Esophagus muscularis mucosa (tissue), 4 donors: ENCODE results near the gene PDK3. TPM values are rescaled to one million over a fixed set of nuclear protein-coding genes. Genes with fewer than 3 reads are reported as not detected.

ENCODE experiments used
- DNase-seq: peaks from one replicate; pipeline ENCODE4 v3.0.0-alpha.2; 2017; ENCODE audit errors: extremely low spot score
- H3K27ac ChIP-seq, 4 donors: fragments of 200-600 bp; sonication (generic); replicated peaks in 1 of 4; 1 replicate in 3 of 4; 2 replicates in 1 of 4; pipeline ENCODE4 v1.5.1; 2016 to 2019; ENCODE audit warnings: mild to moderate bottlenecking in 1 of 4
- H3K27me3 ChIP-seq, 4 donors: fragments of 200-600 bp; sonication (generic); one replicate each; pipeline versions ENCODE4 v1.5.1 to v1.6.0; 2016 to 2019
- H3K36me3 ChIP-seq, 4 donors: fragments of 200-600 bp; sonication (generic); one replicate each; pipeline ENCODE4 v1.5.1; 2016 to 2019
- H3K4me1 ChIP-seq, 4 donors: fragments of 200-600 bp; sonication (generic); one replicate each; pipeline ENCODE4 v1.5.1; 2016 to 2019
- H3K4me3 ChIP-seq, 4 donors: fragments of 200-600 bp; sonication (generic); 1 replicate in 2 of 4; 2 replicates in 2 of 4; pipeline ENCODE4 v1.5.1; 2016 to 2019; ENCODE audit warnings: mild to moderate bottlenecking in 4 of 4, moderate library complexity in 1 of 4
- H3K9me3 ChIP-seq, 4 donors: fragments of 200-600 bp; sonication (generic); 1 replicate in 3 of 4; 2 replicates in 1 of 4; pipeline ENCODE4 v1.5.1; 2016 to 2019
- CTCF ChIP-seq, 3 experiments: fragments of 200-600 bp in 2 of 3; fragments of 450-650 bp in 1 of 3; sonication (generic) in 2 of 3; IDR thresholded peaks; one replicate each; pipeline ENCODE4 v1.5.1; 2017 to 2019; ENCODE audit warnings: antibody characterized with exemption in 3 of 3, mild to moderate bottlenecking in 2 of 3, moderate library complexity in 1 of 3
- EP300 ChIP-seq: sonication (generic); formaldehyde crosslinking; IDR thresholded peaks from one replicate; pipeline ENCODE4 v1.6.1; 2017; ENCODE audit warnings: antibody characterized with exemption
- POLR2A ChIP-seq: fragments of 450-650 bp; IDR thresholded peaks from one replicate; pipeline ENCODE4 v1.6.1; 2017; ENCODE audit warnings: antibody characterized with exemption, moderate library complexity, mild to moderate bottlenecking, low read depth
- POLR2AphosphoS5 ChIP-seq, 2 donors: sonication (generic); formaldehyde crosslinking; IDR thresholded peaks; one replicate each; pipeline ENCODE4 v1.6.1; 2017; ENCODE audit warnings: antibody characterized with exemption in 2 of 2
- WGBS: methylation state at CpG from one replicate; pipeline ENCODE4 v1.1.5; 2018; 5-methylcytosine and 5-hydroxymethylcytosine counted together
- intact Hi-C: fragments of 100-400 bp; cut with DNase I; formaldehyde crosslinking; loops from one replicate; pipeline ENCODE4 v1.15.1; 2023
- total RNA-seq, 4 donors: library from RNA; depleted of rRNA; stranded (reverse); fragments of >200 nt; gene quantifications; one replicate each; pipeline versions ENCODE4 v1.1.0 to v1.2.1, GENCODE V29; 2016

PDK3 gene
- total RNA-seq, 4 donors from 2014 or later: 38.4 to 63.4 (median 53.4) TPM

- H3K27ac ChIP-seq: no peak overlapping the region
- WGBS: 76% methylated on average over 4 of the region's 4 CpGs
These were observed 21.2 kb upstream of the PDK3 start for GRCh38 chrX:24443918-24444317.

GRCh38 chrX:24444645-24445044, 20.4 kb upstream of the PDK3 start:
- Histone ChIP-seq H3K27me3 (no peaks in the 10 kb centered on the region), H3K4me1 (no peaks in the 10 kb centered on the region), H3K4me3 (no peak overlapping the region), H3K27ac (no peak overlapping the region), H3K36me3 (no peaks in the 10 kb centered on the region), H3K9me3 (no peaks in the 10 kb centered on the region)
- no peak for TF ChIP-seq CTCF (IDR thresholded peaks at IDR 0.05)
- TF ChIP-seq POLR2A: no peak
- TF ChIP-seq EP300: no peak
- TF ChIP-seq POLR2AphosphoS5 (IDR thresholded peaks at IDR 0.05): no peak
- intact Hi-C loops: no loop called here
- WGBS: 83% methylated on average over 4 of the region's 4 CpGs
- no peak for DNase-seq

More at GRCh38 chrX:24443918-24444317, 21.2 kb upstream of the PDK3 start:
- Histone ChIP-seq H3K4me3 (no peak overlapping the region), H3K27me3 (no peaks in the 10 kb centered on the region), H3K9me3 (no peaks in the 10 kb centered on the region), H3K36me3 (no peaks in the 10 kb centered on the region), H3K4me1 (no peaks in the 10 kb centered on the region)
- no peak for TF ChIP-seq POLR2AphosphoS5 (IDR thresholded peaks at IDR 0.05)
- no peak for TF ChIP-seq CTCF (IDR thresholded peaks at IDR 0.05)
- TF ChIP-seq POLR2A: no peak
- no peak for TF ChIP-seq EP300
- intact Hi-C loops: no loop called here
- no peak for DNase-seq

GRCh38 chrX:24448762-24449250, 16.3 kb upstream of the PDK3 start:
- WGBS: 73% methylated on average over 3 of the region's 3 CpGs
- Histone ChIP-seq H3K27me3 (no peaks in the 10 kb centered on the region), H3K9me3 (no peaks in the 10 kb centered on the region), H3K4me1 (no peaks in the 10 kb centered on the region), H3K4me3 (no peak overlapping the region), H3K27ac (no peak overlapping the region), H3K36me3 (no peaks in the 10 kb centered on the region)
- DNase-seq: no peak
- TF ChIP-seq EP300 (no peak), CTCF (IDR thresholded peaks at IDR 0.05) (no peak), POLR2AphosphoS5 (IDR thresholded peaks at IDR 0.05) (no peak), POLR2A (no peak)
- intact Hi-C loops: no loop called here

GRCh38 chrX:24463077-24463476, 2.0 kb upstream of the PDK3 start:
- 72% methylated on average over 3 of the region's 3 CpGs for WGBS
- no peak for DNase-seq
- H3K4me3 ChIP-seq: no peak overlapping the region
- no peak for TF ChIP-seq POLR2AphosphoS5 (IDR thresholded peaks at IDR 0.05)
- TF ChIP-seq EP300: no peak
- TF ChIP-seq POLR2A: no peak
- TF ChIP-seq CTCF (IDR thresholded peaks at IDR 0.05): no peak
- H3K9me3 ChIP-seq: no peaks in the 10 kb centered on the region
- H3K27me3 ChIP-seq: peaks cover 0 to 6% (median 0%) of the 10 kb centered on the region in 4 donors
- H3K4me1 ChIP-seq: peaks cover 5 to 26% (median 21%) of the 10 kb centered on the region in 4 donors
- H3K27ac ChIP-seq: no peak overlapping the region
- intact Hi-C loops: no loop called here
- H3K36me3 ChIP-seq: no peaks in the 10 kb centered on the region

GRCh38 chrX:24464498-24464835, 619 bp upstream of the PDK3 start:
- no peaks in the 10 kb centered on the region for H3K36me3 ChIP-seq
- TF ChIP-seq POLR2A (no peak), CTCF (IDR thresholded peaks at IDR 0.05) (no peak), POLR2AphosphoS5 (IDR thresholded peaks at IDR 0.05) (no peak), EP300 (no peak)
- intact Hi-C loops: no loop called here
- H3K4me1 ChIP-seq: peaks cover 5 to 35% (median 31%) of the 10 kb centered on the region in 4 donors
- H3K27me3 ChIP-seq: no peaks in the 10 kb centered on the region
- peak overlapping the region; percentile 63 to 77 (median 72) for H3K4me3 ChIP-seq
- no peaks in the 10 kb centered on the region for H3K9me3 ChIP-seq
- peak overlapping the region; percentile 81 to 86 (median 84) for H3K27ac ChIP-seq
- no peak for DNase-seq
- 31% methylated on average over 5 of the region's 5 CpGs for WGBS
